ENCODE measurements around the gene GTF3C4.
A peak's percentile ranks its signal among the peaks of the same experiment; 100 is the strongest.

GTF3C4 gene

DNA sequence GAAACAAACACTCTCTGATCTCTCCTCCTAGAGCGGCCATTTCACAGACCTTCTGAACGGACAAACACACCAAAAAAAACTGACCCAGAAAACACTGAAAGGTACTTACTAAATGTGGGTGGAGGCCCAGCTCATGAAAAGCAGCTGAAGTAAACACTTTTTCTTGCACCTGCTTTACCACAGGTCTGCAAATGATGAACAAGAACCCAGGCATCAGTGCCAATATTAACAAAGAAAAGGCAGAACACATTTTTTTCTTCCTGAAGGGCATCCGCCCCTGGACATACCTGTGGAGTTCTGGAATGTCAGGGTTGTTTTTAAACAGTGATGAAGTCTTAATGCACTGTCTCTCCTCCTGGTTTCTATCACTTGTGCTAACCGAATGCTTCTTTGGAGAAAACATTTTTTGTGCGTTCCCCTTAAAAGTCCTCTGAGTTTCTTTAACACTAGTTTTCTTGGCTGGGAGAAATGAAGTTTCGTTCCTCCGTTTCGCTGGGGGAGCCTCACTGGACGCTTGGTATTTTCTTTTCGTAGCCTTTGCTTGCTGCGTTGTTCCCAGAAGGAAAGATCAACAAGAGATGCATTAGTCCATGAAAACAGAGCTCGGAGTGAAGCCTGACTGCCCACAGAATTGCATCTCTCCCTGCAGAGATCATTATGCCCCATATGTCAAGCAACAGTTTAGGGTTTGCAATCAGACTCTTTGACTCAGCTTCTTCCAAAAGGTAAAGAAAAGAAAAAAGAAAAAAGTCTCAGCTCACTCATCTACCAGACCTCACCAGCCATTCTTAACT, 7.9 kb upstream of the GTF3C4 start:
- no peak overlapping the region for H3K27ac ChIP-seq
- no peaks in the 10 kb centered on the region for H3K27me3 ChIP-seq
- H3K4me1 ChIP-seq, result no peaks in the 10 kb centered on the region
- TF ChIP-seq, protein P1, sequence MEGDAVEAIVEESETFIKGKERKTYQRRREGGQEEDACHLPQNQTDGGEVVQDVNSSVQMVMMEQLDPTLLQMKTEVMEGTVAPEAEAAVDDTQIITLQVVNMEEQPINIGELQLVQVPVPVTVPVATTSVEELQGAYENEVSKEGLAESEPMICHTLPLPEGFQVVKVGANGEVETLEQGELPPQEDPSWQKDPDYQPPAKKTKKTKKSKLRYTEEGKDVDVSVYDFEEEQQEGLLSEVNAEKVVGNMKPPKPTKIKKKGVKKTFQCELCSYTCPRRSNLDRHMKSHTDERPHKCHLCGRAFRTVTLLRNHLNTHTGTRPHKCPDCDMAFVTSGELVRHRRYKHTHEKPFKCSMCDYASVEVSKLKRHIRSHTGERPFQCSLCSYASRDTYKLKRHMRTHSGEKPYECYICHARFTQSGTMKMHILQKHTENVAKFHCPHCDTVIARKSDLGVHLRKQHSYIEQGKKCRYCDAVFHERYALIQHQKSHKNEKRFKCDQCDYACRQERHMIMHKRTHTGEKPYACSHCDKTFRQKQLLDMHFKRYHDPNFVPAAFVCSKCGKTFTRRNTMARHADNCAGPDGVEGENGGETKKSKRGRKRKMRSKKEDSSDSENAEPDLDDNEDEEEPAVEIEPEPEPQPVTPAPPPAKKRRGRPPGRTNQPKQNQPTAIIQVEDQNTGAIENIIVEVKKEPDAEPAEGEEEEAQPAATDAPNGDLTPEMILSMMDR (IDR thresholded peaks at IDR 0.05), result no peak
- H3K9me3 ChIP-seq, result no peaks in the 10 kb centered on the region
- no peak for DNase-seq
- H3K4me3 ChIP-seq, result no peak overlapping the region
- peaks cover 38 to 53% (median 40%) of the 10 kb centered on the region in 3 donors for H3K36me3 ChIP-seq
- intact Hi-C loops (cut with DNase I; ENCODE audit: low total_unique reads), result no loop called here

DNA sequence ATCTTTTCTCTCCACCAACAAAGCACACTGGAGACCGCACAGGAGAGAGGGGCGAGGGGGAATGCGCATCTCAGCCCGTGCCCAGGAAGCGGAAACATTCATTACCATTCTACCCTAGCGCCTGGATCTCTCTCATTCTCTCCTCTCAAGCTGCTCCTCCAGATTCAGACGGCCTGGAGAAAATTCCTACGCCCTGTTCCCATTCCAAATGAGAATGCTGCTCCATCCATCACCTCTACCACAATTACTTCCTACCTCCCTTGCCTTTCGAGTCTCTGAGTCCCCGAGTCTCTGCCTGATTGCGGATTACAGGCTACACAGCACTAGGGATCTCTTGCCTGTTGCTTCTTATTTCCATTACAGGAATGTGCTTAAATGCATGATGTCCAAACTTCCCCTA, 7.1 kb upstream of the GTF3C4 start:
- no peak for DNase-seq
- Histone ChIP-seq H3K4me3 (no peak overlapping the region), H3K27ac (no peak overlapping the region), H3K4me1 (no peaks in the 10 kb centered on the region), H3K36me3 (peaks cover 30 to 46% (median 33%) of the 10 kb centered on the region in 3 donors), H3K27me3 (no peaks in the 10 kb centered on the region), H3K9me3 (no peaks in the 10 kb centered on the region)
- intact Hi-C loops (cut with DNase I; ENCODE audit: low total_unique reads), result no loop called here
- TF ChIP-seq, protein P1 (IDR thresholded peaks at IDR 0.05), result no peak

DNA sequence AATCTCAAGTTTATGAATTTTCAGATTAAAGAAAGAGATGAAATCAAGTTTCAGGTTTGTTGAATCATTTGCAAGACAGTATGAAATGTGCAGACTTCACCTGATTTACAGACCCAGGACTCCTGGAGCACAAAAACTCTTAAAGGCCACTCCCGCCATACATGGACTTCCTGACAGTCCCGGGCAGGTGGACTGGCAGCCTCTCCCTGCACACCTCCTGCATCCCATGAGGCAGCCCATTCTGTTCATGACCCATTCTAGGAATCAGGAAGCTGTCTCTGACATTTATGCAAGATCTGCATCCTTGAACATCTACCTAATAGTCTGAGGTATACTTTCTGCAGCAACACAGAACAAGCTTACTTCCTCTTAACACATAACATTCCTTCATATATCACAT, 6.4 kb upstream of the GTF3C4 start:
- no peak for DNase-seq
- TF ChIP-seq, protein P1 (IDR thresholded peaks at IDR 0.05), result no peak
- H3K27ac ChIP-seq, result no peak overlapping the region
- H3K9me3 ChIP-seq, result no peaks in the 10 kb centered on the region
- H3K4me3 ChIP-seq, result no peak overlapping the region
- H3K36me3 ChIP-seq, result peaks cover 24 to 38% (median 25%) of the 10 kb centered on the region in 3 donors
- H3K4me1 ChIP-seq, result peaks cover 0 to 3% (median 0%) of the 10 kb centered on the region in 4 donors
- no peaks in the 10 kb centered on the region for H3K27me3 ChIP-seq
- intact Hi-C loops (cut with DNase I; ENCODE audit: low total_unique reads), result no loop called here

DNA sequence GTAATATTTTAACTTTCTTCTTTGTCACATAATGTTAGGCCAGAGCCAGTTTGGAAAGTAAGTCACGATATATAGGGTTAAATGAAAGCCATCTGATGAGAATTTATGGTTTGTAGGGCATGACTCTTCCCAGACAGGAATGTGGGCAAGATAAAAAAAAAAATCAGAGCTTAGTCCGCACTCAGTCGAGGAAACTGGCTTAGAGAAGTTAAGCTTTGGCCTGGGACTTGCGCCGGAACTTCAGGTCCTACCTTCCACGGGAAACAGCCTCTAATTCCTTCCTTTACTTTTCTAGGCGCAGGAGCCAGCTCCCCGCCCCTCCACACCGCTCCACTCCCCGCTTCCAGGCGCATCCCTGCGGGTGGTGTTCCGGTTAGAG, 956 bp upstream of the GTF3C4 start:
- Histone ChIP-seq H3K27me3 (no peaks in the 10 kb centered on the region), H3K9me3 (no peaks in the 10 kb centered on the region), H3K4me3 (peak overlapping the region; percentile 94 to 96), H3K27ac (peak overlapping the region; percentile 95 to 96), H3K36me3 (no peaks in the 10 kb centered on the region), H3K4me1 (peaks cover 0 to 44% (median 22%) of the 10 kb centered on the region in 4 donors)
- TF ChIP-seq, protein P1 (IDR thresholded peaks at IDR 0.05), result no peak
- peak in 1 of 2 donors; percentile 55 for DNase-seq
- intact Hi-C loops (cut with DNase I; ENCODE audit: low total_unique reads), result no loop called here

DNA sequence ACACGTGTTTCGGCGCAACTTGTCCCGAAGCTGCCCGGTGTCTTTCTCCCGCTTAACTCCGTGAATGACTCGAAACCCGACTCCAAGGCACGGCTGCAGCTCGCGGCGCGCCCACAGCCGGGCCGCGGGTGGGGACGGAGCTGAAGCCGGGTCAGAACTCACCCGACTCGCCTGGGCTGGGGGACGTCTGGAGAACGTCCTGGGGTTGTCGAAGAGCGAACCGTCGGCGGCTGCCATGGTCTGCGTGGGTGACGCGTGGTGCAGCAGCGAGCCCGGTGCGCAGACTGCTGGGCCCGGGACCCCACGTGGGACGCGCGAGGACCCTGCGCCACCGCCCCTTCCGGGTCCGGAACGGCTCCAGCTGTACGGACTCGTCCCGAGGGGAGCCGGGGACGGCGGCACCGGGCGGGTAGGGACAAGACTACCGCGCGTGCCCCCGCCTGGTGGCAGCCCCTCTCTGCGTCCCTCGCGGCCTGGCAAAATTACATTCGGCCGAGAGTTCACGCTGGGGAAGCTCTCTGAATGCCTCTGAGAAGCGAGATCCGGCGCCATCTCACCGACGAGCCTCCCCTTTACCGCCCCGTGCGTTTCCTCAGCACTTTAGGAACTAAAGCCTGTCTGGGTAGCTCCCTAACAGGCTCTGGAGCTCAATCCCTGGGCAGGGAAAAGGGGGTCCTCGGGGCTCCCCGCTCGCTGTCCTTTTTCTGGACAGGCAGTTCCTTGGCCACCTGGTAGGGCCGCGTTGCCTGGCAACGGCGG, 387 bp upstream of the GTF3C4 start, which contains the start of gene DDX31:
Gene DDX31, minus strand, starts transcription at position 286 of the 759 bp plus-strand sequence. Its CDS starts 49 bp downstream, at position 237.
- peak; percentile 85 to 91 for DNase-seq
- no peaks in the 10 kb centered on the region for H3K9me3 ChIP-seq
- TF ChIP-seq, protein P1 (IDR thresholded peaks at IDR 0.05), result no peak
- H3K4me1 ChIP-seq, result peaks cover 0 to 48% (median 22%) of the 10 kb centered on the region in 4 donors
- peak within 1 kb of the TSS; percentile 95 to 96 for H3K27ac ChIP-seq
- no peaks in the 10 kb centered on the region for H3K27me3 ChIP-seq
- no peaks in the 10 kb centered on the region for H3K36me3 ChIP-seq
- intact Hi-C loops (cut with DNase I; ENCODE audit: low total_unique reads), result loop anchor here (10.0 kb wide), 1 partner anchor 205 kb away; the partner anchor contains the start of genes AK8 and SPACA9
- peak within 1 kb of the TSS; percentile 94 to 96 for H3K4me3 ChIP-seq
